ENCODE data around the gene DHRSX. TPM values are rescaled to one million over a fixed set of nuclear protein-coding genes. Genes with fewer than 3 reads are reported as not detected.

The DHRSX gene
- total and polyA plus RNA-seq, 11 donors: 14.6 to 36.1 (median 24.1) TPM

DNA sequence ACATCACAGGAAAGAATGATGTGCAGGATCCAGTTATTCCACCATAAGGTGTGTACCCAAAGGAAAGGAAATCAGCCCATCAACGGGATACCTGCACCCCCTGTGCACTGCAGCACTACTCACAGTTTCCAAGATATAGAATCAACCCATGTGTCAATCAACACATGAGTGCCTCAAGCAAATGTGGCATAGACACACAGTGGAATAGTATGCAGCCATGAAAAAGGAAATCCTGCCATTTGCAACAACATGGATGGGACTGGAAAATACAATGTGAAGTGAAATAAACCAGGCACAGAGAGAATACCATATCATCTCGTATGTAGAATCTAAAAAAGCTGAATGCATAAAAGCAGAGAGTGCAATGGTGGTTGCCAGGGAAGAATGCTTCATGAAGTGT, 53.3 kb downstream of the DHRSX start:
- WGBS, 4 donors: 97 to 100% (median 98%) methylated on average over 1 to 2 of the region's 2 CpGs
- Histone ChIP-seq H3K4me3 (no peak overlapping the region), H3K36me3 (peaks cover 0 to 3% (median 0%) of the 10 kb centered on the region in 9 donors), H3K27ac (no peak overlapping the region), H3K4me1 (peaks cover 0 to 7% (median 0%) of the 10 kb centered on the region in 12 donors), H3K27me3 (no peaks in the 10 kb centered on the region), H3K9me3 (peaks cover 0 to 4% (median 0%) of the 10 kb centered on the region in 12 donors)
- intact Hi-C loops (cut with DNase I): no loop called here
- no peak for TF ChIP-seq POLR2A (IDR thresholded peaks at IDR 0.05)
- TF ChIP-seq, protein P1, sequence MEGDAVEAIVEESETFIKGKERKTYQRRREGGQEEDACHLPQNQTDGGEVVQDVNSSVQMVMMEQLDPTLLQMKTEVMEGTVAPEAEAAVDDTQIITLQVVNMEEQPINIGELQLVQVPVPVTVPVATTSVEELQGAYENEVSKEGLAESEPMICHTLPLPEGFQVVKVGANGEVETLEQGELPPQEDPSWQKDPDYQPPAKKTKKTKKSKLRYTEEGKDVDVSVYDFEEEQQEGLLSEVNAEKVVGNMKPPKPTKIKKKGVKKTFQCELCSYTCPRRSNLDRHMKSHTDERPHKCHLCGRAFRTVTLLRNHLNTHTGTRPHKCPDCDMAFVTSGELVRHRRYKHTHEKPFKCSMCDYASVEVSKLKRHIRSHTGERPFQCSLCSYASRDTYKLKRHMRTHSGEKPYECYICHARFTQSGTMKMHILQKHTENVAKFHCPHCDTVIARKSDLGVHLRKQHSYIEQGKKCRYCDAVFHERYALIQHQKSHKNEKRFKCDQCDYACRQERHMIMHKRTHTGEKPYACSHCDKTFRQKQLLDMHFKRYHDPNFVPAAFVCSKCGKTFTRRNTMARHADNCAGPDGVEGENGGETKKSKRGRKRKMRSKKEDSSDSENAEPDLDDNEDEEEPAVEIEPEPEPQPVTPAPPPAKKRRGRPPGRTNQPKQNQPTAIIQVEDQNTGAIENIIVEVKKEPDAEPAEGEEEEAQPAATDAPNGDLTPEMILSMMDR (IDR thresholded peaks at IDR 0.05): no peak
- ATAC-seq: no peak
- DNase-seq: no peak

DNA sequence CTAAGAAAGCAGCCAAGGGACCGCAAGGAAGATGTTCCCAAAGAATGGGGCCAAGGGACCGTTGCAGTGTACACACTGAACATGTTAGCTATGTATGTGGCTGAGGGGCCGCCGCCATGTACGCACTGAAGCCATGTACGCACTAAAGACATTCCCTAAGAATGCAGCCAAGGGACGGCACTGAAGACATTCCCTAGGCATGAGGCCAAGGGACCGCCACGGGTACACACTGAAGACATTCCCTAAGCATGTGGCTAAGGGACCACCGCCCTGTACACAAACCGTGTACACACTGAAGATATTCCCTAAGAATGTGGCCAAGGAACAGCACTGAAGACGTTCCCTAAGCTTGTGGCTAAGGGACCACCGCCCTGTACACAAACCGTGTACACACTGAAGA, 54.0 kb downstream of the DHRSX start:
- Histone ChIP-seq H3K4me1 (peaks cover 0 to 7% (median 0%) of the 10 kb centered on the region in 12 donors), H3K36me3 (peaks cover 0 to 3% (median 0%) of the 10 kb centered on the region in 9 donors), H3K4me3 (no peak overlapping the region), H3K27me3 (no peaks in the 10 kb centered on the region), H3K27ac (no peak overlapping the region), H3K9me3 (peaks cover 0 to 4% (median 0%) of the 10 kb centered on the region in 12 donors)
- intact Hi-C loops (cut with DNase I): no loop called here
- DNase-seq: no peak
- TF ChIP-seq, protein P1 (IDR thresholded peaks at IDR 0.05): no peak
- TF ChIP-seq POLR2A (IDR thresholded peaks at IDR 0.05): no peak
- peak in 1 of 4 donors; percentile 25 for ATAC-seq
- WGBS, 4 donors: 96 to 99% (median 97%) methylated on average over 14 of the region's 14 CpGs

DNA sequence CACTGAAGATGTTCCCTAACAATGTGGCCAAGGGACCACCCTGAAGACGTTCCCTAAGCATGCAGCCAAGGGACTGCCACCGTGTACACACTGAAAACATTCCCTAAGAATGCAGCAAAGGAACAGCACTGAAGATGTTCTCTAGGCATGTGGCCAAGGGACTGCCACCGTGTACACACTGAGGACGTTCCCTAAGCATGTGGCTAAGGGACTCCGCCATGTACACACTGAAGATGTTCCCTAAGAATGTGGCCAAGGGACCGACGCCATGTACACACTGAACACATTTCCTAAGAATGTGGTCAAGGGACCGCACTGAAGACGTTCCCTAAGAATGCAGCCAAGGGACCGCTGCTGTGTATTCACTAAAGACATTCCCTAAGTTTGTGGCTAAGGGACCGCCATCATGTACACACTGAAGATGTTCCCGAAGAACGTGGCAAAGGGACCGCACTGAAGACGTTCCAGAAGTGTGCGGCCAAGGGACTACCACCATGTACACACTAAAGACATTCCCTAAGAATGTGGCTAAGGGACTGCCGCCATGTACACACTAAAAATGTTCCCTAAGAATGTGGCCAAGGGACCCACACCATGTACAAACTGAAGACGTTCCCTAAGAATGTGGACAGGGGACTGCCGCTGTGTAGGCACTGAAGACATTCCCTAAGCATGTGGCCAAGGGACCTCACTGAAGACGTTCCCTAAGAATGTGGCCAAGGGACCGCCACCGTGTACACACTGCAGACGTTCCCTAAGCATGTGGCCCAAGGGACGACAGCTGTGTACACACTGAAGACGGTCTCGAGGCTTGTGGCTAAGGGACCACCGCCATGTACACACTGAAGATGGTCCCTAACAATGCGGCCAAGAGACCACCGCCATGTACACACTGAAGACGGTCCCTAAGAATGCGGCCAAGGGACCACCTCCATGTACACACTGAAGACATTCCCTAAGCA, 54.8 kb downstream of the DHRSX start:
- Histone ChIP-seq H3K4me1 (peaks cover 0 to 7% (median 0%) of the 10 kb centered on the region in 12 donors), H3K4me3 (no peak overlapping the region), H3K27me3 (no peaks in the 10 kb centered on the region), H3K9me3 (peaks cover 0 to 4% (median 0%) of the 10 kb centered on the region in 12 donors), H3K27ac (no peak overlapping the region), H3K36me3 (peaks cover 0 to 3% (median 0%) of the 10 kb centered on the region in 9 donors)
- ATAC-seq (no peak), DNase-seq (no peak)
- TF ChIP-seq, protein P1 (IDR thresholded peaks at IDR 0.05): no peak
- TF ChIP-seq POLR2A (IDR thresholded peaks at IDR 0.05): no peak
- intact Hi-C loops (cut with DNase I): no loop called here
- WGBS, 4 donors: 94 to 95% (median 94%) methylated on average over 31 of the region's 31 CpGs

DNA sequence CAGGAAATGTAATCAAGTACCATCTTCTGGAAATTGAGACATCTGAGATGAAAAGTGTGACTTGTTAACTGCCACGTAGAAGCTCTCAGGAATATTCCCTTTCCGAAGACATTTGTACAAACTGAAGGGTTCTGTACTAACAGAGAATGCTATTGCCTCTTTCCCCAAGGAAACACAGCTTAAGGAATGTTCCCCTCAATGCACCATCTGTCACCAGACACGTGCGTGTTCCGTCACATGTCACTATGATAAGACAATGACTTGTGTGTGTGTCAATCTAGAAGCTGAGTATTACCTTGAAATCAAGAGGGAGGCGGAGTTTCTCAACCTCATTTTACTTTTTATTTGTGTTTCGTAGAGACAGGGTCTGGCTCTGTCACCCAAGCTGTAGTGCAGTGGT, 58.1 kb downstream of the DHRSX start:
- H3K27me3 ChIP-seq: no peaks in the 10 kb centered on the region
- H3K36me3 ChIP-seq: peaks cover 0 to 15% (median 2%) of the 10 kb centered on the region in 9 donors
- ATAC-seq (no peak), DNase-seq (no peak)
- intact Hi-C loops (cut with DNase I): no loop called here
- H3K27ac ChIP-seq: no peak overlapping the region
- WGBS, 4 donors: 69 to 80% (median 74%) methylated on average over 7 of the region's 7 CpGs
- H3K9me3 ChIP-seq: peaks cover 0 to 4% (median 0%) of the 10 kb centered on the region in 12 donors
- TF ChIP-seq, protein P1 (IDR thresholded peaks at IDR 0.05): no peak
- TF ChIP-seq POLR2A (IDR thresholded peaks at IDR 0.05): no peak
- no peak overlapping the region for H3K4me3 ChIP-seq
- no peaks in the 10 kb centered on the region for H3K4me1 ChIP-seq

Data from heart left ventricle (tissue), 16 donors.